GM18909 (cell line): ENCODE results near the gene MORN5.
A peak's percentile ranks its signal among the peaks of the same experiment; 100 is the strongest.

Source experiments
- ATAC-seq: cut with Tn5 transposase; IDR thresholded peaks from one replicate; pipeline ENCODE4 v1.9.1; 2021; ENCODE audit warnings: mild to moderate bottlenecking; ENCODE audit not compliant: unreplicated experiment, poor library complexity

The MORN5 gene

GRCh38 chr9:122124048-122124447 lies 35.7 kb upstream of the MORN5 start:
- no peak for ATAC-seq

- no peak for ATAC-seq
These were observed 35.2 kb upstream of the MORN5 start for GRCh38 chr9:122124528-122124927.

GRCh38 chr9:122125158-122125508 lies 34.6 kb upstream of the MORN5 start:
- ATAC-seq: peak; percentile 69

- no peak for ATAC-seq
These were observed 34.0 kb upstream of the MORN5 start for GRCh38 chr9:122125509-122126330.

- ATAC-seq: no peak
These were observed 33.1 kb upstream of the MORN5 start for GRCh38 chr9:122126331-122127261.

- ATAC-seq: no peak
These were observed 32.3 kb upstream of the MORN5 start for GRCh38 chr9:122127396-122127798.

GRCh38 chr9:122128007-122128968 lies 31.4 kb upstream of the MORN5 start:
- no peak for ATAC-seq

- no peak for ATAC-seq
These were observed 30.8 kb upstream of the MORN5 start for GRCh38 chr9:122128969-122129343.

GRCh38 chr9:122129969-122130368 lies 29.7 kb upstream of the MORN5 start:
- no peak for ATAC-seq

- no peak for ATAC-seq
These were observed 28.9 kb upstream of the MORN5 start for GRCh38 chr9:122130837-122131236.

GRCh38 chr9:122131401-122132001 lies 28.2 kb upstream of the MORN5 start:
- no peak for ATAC-seq

GRCh38 chr9:122132539-122132938 lies 27.2 kb upstream of the MORN5 start:
- ATAC-seq: no peak

- ATAC-seq: no peak
These were observed 26.3 kb upstream of the MORN5 start for GRCh38 chr9:122133263-122133983.

- ATAC-seq: no peak
These were observed 25.6 kb upstream of the MORN5 start for GRCh38 chr9:122133984-122134535.

GRCh38 chr9:122134822-122135528 lies 24.7 kb upstream of the MORN5 start:
- ATAC-seq: no peak

- no peak for ATAC-seq
These were observed 24.2 kb upstream of the MORN5 start for GRCh38 chr9:122135529-122135859.

- no peak for ATAC-seq
These were observed 21.0 kb upstream of the MORN5 start for GRCh38 chr9:122138560-122139268.
